Heart left ventricle (tissue), 16 donors: ENCODE results near the gene GPATCH2L. TPM values are rescaled to one million over a fixed set of nuclear protein-coding genes. Genes with fewer than 3 reads are reported as not detected.

Source experiments
- ATAC-seq, 4 donors: fragments of 200-7000 bp; cut with Tn5 transposase; one replicate each; pipeline ENCODE4 v1.9.1; 2020 to 2022; ENCODE audit warnings: moderate library complexity in 4 of 4, mild to moderate bottlenecking in 3 of 4, moderate number of reproducible peaks in 1 of 4
- DNase-seq, 5 donors: peaks; one replicate each; pipeline ENCODE4 v3.0.0-alpha.2; 2020
- H3K27ac ChIP-seq, 12 donors: fragments of 200-600 bp; sonication (generic) in 4 of 12; one replicate each; pipeline versions ENCODE4 v1.5.0 to v1.8.0; 2016 to 2022; ENCODE audit warnings: mild to moderate bottlenecking in 2 of 12
- H3K27me3 ChIP-seq, 9 donors: fragments of 200-600 bp; sonication (generic) in 2 of 9; one replicate each; pipeline versions ENCODE4 v1.5.1 to v1.8.0; 2016 to 2022; ENCODE audit warnings: mild to moderate bottlenecking in 3 of 9
- H3K36me3 ChIP-seq, 9 donors: fragments of 200-600 bp; sonication (generic) in 2 of 9; one replicate each; pipeline versions ENCODE4 v1.5.0 to v1.8.0; 2018 to 2022; ENCODE audit warnings: mild to moderate bottlenecking in 2 of 9
- H3K4me1 ChIP-seq, 12 donors: fragments of 200-600 bp; sonication (generic) in 4 of 12; one replicate each; pipeline versions ENCODE4 v1.5.0 to v1.8.0; 2016 to 2022; ENCODE audit warnings: mild to moderate bottlenecking in 3 of 12
- H3K4me3 ChIP-seq, 12 donors: fragments of 200-600 bp; sonication (generic) in 4 of 12; one replicate each; pipeline versions ENCODE4 v1.5.0 to v1.8.0; 2017 to 2022; ENCODE audit warnings: mild to moderate bottlenecking in 9 of 12, moderate library complexity in 4 of 12
- H3K9me3 ChIP-seq, 12 donors: fragments of 200-600 bp; sonication (generic) in 4 of 12; one replicate each; pipeline versions ENCODE4 v1.5.0 to v1.8.0; 2016 to 2022; ENCODE audit warnings: mild to moderate bottlenecking in 1 of 12
- POLR2A ChIP-seq, 2 donors: fragments of 450-650 bp; IDR thresholded peaks; one replicate each; pipeline ENCODE4 v1.6.1; 2017; ENCODE audit warnings: antibody characterized with exemption in 2 of 2, mild to moderate bottlenecking in 2 of 2, moderate library complexity in 2 of 2
- WGBS, 4 donors: extraction: QIAGEN DNeasy Blood & Tissue Kit in 2 of 4; methylation state at CpG; one replicate each; pipeline versions ENCODE4 v1.1.5 to v1.1.7; 2013 to 2018; 5-methylcytosine and 5-hydroxymethylcytosine counted together
- intact Hi-C, 10 donors: fragments of 100-400 bp; cut with DNase I; formaldehyde crosslinking; loops; one replicate each; pipeline versions ENCODE4 v1.11.1 to v1.14.2; 2022
- polyA plus RNA-seq, 2 donors: library from polyadenylated mRNA; stranded (reverse); fragments of 200-250 nt; gene quantifications; one replicate each; pipeline ENCODE4 v1.2.3, GENCODE V29; 2013
- total RNA-seq, 9 donors: library from RNA; depleted of rRNA in 2 of 9; stranded (reverse); fragments of >200 nt in 2 of 9; fragmentation: NEBNext Ultra II Directional in 3 of 9; extraction: Animal tissue kit (Norgen Biotek cat#: 25700) in 3 of 9; gene quantifications; one replicate each; pipeline versions ENCODE4 v1.1.0 to v1.2.4, GENCODE V29; 2016 to 2023
- TF ChIP-seq, protein P1 (sequence below), 12 donors: fragments of 200-600 bp; sonication (generic) in 4 of 12; IDR thresholded peaks; one replicate each; pipeline versions ENCODE4 v1.5.0 to v1.8.0; 2018 to 2022; ENCODE audit warnings: antibody characterized with exemption in 12 of 12, mild to moderate bottlenecking in 5 of 12
- donor health status: ischemic (EF 13 %, LVEDD 7.1; RV severe dilation, severe dysfunction).
- donor health status: healthy with polysubstance abuse.
- donor health status: DM: no; HTN: yes; CAD: no.
- donor health status: DM: no; HTN: no; CAD: no.
- donor health status: ischemic (EF 25% LVEDD 6.9; RV normal size, moderate dysfunction).
- donor health status: ischemic (EF 25% LVEDD 5.7; RV mildly dilated, moderate dysfunction).
- donor health status: healthy.
- donor health status: DM: yes; HTN: yes; CAD: no.
- donor health status: ischemic (EF 35%, LVEDD 5.7; RV mildly dilated, moderate dysfunction).
- donor health status: nonischemic (EF 11% LVEDD 7.7; RV severe dilation, severe dysfunction).
- donor health status: DM: yes; HTN: yes; CAD: no.
- donor health status: PGD.
- donor health status: ischemic (EF 29% LVEDD 5.4; RV normal size, mild dysfunction).
- donor health status: nonischemic (EF 23%, LVEDD 6.1; RV moderate dilation, normal function).

GPATCH2L gene
- total and polyA plus RNA-seq, 11 donors, result 5.7 to 32.8 (median 24.9) TPM

DNA sequence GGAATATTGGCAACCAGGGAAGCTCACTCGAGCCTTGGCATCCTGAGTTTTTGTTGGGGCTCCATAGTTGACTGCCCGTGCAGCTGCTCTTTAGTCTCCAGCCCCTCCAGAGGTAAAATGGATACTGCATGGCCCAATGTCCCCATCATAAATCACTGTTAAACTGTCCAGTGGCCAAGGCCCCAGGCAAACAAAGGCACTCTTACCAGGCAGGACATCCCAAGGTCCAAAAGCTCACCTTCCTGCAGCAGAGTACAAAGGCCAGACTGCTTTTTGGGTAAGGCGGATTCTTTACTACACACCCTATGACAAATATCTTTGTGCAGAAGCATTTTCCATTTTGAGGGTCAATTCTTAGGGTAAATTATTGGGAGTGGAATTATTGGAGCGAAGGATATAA lies 81.1 kb downstream of the GPATCH2L start:
- intact Hi-C loops, result no loop called here
- no peaks in the 10 kb centered on the region for H3K27me3 ChIP-seq
- H3K4me3 ChIP-seq, result no peak overlapping the region
- 66 to 90% (median 69%) methylated on average over 4 of the region's 4 CpGs for WGBS, 4 donors
- DNase-seq (no peak), ATAC-seq (no peak)
- H3K9me3 ChIP-seq, result peaks cover 0 to 4% (median 0%) of the 10 kb centered on the region in 12 donors
- H3K36me3 ChIP-seq, result no peaks in the 10 kb centered on the region
- TF ChIP-seq, protein P1, sequence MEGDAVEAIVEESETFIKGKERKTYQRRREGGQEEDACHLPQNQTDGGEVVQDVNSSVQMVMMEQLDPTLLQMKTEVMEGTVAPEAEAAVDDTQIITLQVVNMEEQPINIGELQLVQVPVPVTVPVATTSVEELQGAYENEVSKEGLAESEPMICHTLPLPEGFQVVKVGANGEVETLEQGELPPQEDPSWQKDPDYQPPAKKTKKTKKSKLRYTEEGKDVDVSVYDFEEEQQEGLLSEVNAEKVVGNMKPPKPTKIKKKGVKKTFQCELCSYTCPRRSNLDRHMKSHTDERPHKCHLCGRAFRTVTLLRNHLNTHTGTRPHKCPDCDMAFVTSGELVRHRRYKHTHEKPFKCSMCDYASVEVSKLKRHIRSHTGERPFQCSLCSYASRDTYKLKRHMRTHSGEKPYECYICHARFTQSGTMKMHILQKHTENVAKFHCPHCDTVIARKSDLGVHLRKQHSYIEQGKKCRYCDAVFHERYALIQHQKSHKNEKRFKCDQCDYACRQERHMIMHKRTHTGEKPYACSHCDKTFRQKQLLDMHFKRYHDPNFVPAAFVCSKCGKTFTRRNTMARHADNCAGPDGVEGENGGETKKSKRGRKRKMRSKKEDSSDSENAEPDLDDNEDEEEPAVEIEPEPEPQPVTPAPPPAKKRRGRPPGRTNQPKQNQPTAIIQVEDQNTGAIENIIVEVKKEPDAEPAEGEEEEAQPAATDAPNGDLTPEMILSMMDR (IDR thresholded peaks at IDR 0.05), result no peak
- no peak for TF ChIP-seq POLR2A (IDR thresholded peaks at IDR 0.05)
- H3K4me1 ChIP-seq, result no peaks in the 10 kb centered on the region
- no peak overlapping the region for H3K27ac ChIP-seq

DNA sequence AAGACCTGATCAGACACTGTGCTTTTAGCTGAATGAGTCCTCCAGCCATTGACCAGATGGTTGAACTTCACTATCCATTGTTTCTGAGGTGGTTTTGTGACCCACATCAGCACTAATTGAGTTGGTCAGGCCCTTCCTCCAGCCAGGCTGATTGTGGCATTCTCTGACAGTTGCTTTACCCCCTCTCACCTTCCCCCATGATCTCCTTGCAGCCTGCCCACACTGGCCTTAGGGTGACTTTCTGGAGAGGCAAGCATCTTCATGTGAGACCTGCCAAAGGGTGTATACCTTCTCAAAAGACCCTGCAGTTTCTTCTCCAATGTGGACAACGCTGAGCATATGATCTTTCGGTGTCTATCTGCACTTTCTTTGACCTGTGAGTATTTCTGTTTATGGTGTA lies 83.9 kb downstream of the GPATCH2L start:
- ATAC-seq (no peak), DNase-seq (no peak)
- Histone ChIP-seq H3K9me3 (peaks cover 0 to 8% (median 0%) of the 10 kb centered on the region in 12 donors), H3K4me1 (no peaks in the 10 kb centered on the region), H3K4me3 (no peak overlapping the region), H3K27me3 (no peaks in the 10 kb centered on the region), H3K36me3 (no peaks in the 10 kb centered on the region), H3K27ac (no peak overlapping the region)
- intact Hi-C loops, result no loop called here
- TF ChIP-seq, protein P1 (IDR thresholded peaks at IDR 0.05), result no peak
- no peak for TF ChIP-seq POLR2A (IDR thresholded peaks at IDR 0.05)
- 90 to 98% (median 92%) methylated on average over 2 of the region's 2 CpGs for WGBS, 4 donors

DNA sequence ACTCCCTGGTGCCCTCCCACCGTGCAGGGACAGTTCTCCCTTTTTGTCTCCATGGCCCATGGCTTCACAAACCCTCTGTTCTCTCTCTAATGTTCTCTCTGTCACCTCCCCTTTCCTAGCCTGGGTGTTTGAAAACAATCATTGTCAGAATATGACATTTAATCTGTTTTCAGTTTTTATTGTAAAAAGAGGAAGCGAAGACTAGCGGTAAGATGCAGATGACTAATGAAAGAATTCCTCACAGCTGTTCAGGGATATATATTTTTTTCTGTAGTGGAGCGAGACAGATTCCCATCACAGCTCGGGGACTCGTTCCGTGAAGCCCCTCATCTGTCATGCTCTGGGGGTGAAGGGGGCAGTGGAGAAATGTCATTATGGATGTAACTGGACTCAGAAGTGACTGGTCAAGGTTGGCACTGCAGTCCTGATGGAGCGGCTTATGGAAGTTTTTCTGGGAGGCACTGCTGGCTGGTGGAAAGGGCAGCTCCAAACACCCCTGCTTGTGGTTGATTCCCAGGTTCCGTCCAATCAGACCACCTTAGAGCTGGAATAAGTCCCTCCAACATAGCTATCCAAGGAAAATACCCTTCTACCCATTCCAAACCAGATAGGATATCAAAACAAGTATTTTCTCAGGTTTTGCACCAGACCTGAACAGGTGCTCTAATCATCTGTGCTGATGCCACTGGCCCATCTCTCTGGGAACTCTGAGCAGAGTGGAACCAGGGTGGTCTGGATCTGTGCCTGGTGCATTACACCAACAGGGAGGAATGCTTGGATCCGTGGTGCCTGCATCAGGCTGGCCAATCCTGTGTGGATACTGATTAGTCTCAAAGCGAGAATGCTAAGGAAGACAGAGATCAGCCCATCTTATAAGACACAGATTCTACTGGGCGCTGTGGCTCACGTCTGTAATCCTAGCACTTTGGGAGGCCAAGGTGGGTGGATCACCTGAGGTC lies 84.7 kb downstream of the GPATCH2L start:
- ATAC-seq, result no peak

More for the DNA sequence above, 84.7 kb downstream of the GPATCH2L start:
- no peak for DNase-seq
- no peaks in the 10 kb centered on the region for H3K27me3 ChIP-seq
- WGBS, 4 donors, result 80 to 84% (median 81%) methylated on average over 12 to 13 of the region's 13 CpGs
- H3K4me3 ChIP-seq, result no peak overlapping the region
- intact Hi-C loops, result no loop called here
- H3K9me3 ChIP-seq, result peaks cover 0 to 12% (median 1%) of the 10 kb centered on the region in 12 donors
- TF ChIP-seq POLR2A (IDR thresholded peaks at IDR 0.05), result no peak
- TF ChIP-seq, protein P1 (IDR thresholded peaks at IDR 0.05), result no peak
- H3K27ac ChIP-seq, result no peak overlapping the region
- H3K4me1 ChIP-seq, result no peaks in the 10 kb centered on the region
- H3K36me3 ChIP-seq, result no peaks in the 10 kb centered on the region
